GM12801 (cell line): ENCODE measurements around the gene PRR19.

Source experiments
- TF ChIP-seq, protein P1 (sequence below): IDR thresholded peaks from one replicate; pipeline ENCODE4 v1.5.1; 2011; ENCODE audit warnings: control low read depth; ENCODE audit not compliant: insufficient read length; ENCODE audit errors: extremely low read depth

The PRR19 gene

DNA sequence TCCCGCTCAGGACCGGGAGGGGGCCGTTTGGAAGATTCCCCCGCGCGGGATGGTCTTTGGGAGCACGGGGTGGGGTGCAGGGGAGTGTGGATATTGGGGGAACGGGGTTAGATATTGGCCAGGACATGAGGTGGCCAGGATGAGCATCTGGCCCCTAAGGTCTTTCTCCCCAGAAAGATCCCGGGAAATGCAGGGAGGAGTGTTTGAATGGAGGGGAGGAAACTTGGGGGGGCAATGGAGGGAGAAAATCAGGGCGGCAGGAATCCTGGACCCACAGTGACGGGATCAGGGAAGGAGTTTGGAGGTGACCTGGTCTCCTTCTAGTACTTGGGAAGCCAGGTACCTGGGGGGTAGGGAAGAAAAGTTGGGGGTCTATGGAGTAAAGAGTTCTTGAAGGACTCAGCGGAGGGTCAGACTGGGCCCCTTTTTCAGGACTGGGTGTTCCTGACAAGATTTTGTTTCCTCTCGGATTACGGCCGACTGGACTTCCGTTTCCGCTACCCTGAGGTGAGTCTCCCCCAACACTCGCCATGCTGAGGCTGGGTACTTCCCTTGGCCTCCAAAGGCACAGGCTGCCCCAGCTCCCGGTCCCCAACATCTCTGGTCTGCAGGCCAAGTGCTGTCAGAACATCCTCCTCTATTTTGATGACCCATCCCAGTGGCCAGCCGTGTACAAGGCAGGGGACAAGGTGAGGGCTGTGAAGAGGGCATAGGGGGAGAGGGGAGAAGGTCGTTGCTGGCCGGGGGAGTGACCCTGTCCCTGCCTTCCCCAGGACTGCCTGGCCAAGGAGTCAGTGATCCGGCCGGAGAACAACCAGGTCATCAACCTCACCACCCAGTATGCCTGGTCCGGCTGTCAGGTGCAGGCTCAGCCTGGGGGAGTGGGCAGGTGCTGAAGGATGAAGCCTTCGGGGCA is 12.2 kb downstream of the PRR19 start:
- TF ChIP-seq, protein P1, sequence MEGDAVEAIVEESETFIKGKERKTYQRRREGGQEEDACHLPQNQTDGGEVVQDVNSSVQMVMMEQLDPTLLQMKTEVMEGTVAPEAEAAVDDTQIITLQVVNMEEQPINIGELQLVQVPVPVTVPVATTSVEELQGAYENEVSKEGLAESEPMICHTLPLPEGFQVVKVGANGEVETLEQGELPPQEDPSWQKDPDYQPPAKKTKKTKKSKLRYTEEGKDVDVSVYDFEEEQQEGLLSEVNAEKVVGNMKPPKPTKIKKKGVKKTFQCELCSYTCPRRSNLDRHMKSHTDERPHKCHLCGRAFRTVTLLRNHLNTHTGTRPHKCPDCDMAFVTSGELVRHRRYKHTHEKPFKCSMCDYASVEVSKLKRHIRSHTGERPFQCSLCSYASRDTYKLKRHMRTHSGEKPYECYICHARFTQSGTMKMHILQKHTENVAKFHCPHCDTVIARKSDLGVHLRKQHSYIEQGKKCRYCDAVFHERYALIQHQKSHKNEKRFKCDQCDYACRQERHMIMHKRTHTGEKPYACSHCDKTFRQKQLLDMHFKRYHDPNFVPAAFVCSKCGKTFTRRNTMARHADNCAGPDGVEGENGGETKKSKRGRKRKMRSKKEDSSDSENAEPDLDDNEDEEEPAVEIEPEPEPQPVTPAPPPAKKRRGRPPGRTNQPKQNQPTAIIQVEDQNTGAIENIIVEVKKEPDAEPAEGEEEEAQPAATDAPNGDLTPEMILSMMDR: no peak

DNA sequence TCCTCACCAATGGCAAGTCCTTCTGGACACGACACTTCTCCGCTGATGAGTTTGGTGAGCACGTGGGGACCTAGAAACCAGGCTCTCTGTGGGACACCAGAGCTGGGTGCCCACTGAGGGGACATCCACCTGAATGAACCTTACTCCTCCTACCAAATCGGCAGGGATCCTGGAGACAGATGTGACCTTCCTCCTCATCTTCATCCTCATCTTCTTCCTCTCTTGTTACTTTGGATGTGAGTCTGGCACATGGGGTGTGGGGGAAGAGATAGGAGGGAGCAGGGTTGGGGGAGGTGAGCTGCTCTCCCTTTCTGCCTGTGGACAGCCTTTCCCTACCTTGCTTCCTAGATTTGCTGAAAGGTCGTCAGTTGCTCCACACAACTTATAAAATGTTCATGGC is 13.1 kb downstream of the PRR19 start:
- TF ChIP-seq, protein P1: no peak

DNA sequence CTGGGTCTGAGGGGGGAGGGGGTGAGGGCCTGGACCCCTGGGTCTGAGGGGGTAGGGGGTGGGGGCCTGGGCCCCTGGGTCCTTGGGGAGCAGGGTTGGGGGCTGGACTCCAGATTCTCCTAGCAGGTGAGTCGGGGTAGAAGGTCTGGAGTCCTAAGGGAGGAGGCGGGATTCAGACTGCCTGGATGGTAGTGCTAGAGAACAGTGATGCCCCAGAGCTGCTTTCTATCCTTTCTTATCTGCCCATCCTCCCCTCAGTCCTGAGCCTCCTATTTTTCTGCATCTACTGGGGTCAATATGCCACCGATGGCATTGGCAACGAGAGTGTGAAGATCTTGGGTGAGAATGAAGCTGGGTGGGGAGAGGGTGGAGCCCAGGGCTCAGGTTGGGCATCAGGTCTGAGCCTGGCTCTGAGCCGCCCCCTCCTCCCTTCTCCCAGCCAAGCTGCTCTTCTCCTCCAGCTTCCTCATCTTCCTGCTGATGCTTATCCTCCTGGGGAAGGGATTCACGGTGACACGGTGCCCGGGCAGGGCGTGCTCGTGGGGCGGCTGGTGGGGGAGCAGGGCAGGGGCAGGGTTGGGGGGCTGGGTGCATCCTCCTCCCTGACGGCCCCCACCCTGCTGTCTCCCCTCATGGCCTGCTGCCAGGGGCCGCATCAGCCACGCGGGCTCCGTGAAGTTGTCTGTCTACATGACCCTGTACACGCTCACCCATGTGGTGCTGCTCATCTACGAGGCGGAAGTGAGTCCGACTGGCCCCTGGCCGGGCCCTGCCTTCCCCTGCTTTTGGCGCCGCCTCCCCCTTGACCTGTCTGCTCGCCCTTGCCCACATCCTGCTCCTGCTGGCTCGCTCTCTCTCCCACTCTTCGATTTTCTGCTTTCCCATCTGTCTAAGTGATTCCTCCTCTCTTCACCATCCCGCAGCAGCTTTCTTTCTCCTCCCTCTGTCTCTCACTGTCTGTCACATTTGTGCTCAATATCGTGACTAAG is 14.6 kb downstream of the PRR19 start:
- TF ChIP-seq, protein P1: no peak

DNA sequence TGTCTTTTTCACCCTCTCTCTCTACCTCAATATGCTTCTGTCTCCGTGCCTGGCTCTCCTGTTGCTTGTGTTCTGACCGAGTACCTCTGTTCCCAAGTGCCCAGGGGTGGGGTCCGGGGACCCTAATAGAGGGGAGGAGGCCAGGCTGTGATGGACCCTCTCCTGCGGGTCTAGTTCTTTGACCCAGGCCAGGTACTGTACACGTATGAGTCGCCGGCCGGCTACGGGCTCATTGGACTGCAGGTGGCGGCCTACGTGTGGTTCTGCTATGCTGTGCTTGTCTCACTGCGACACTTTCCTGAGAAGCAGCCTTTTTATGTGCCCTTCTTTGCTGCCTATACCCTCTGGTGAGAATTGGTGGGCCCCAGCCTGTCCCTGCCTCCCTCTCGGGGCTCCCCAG is 15.6 kb downstream of the PRR19 start:
- TF ChIP-seq, protein P1: no peak

DNA sequence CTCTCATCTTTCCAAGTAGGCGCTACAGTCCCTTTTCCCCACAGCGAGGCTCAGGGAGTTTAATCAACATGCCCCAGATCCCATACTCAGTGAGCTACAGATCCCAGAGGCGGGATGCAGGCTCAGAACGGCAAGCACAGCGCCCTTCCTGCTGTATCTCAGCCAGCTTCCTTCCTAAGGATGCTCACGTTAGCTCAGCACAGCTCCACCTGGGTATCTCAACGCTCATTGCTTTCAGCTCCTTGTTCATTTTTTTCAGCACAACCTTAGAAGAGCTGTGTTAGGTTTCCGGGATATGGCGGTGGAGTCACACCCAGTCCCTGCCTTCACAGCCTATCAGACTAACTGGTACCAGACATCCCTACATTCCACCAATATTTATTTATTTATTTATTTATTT is 20.4 kb downstream of the PRR19 start:
- TF ChIP-seq, protein P1: no peak

DNA sequence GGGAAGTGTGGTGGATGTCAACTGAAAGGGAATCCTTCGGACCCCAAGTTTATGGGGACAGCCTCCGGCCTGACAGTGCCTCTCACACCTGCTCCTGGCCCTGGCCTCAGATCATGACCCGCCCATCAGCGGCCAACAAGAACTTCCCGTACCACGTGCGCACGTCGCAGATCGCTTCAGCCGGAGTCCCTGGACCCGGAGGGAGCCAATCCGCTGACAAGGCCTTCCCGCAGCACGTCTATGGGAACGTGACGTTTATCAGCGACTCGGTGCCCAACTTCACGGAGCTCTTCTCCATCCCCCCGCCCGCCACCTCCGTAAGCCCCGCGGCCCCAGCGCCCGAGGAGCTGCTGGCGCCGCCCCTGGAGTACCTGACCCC is 21.5 kb downstream of the PRR19 start:
- TF ChIP-seq, protein P1: no peak
